PC-3 (cell line): ENCODE data around the gene ROBO2.

Experiments used
- EZH2 ChIP-seq: fragments of 300-600 bp; sonication (generic); IDR thresholded peaks from one replicate; pipeline ENCODE4 v1.6.1; 2017; ENCODE audit warnings: antibody characterized with exemption, mild to moderate bottlenecking, low read length; ENCODE audit not compliant: unreplicated experiment
- EZH2phosphoT487 ChIP-seq: fragments of 300-600 bp; sonication (generic); IDR thresholded peaks from 2 replicates; pipeline ENCODE4 v1.6.1; 2018; ENCODE audit warnings: mild to moderate bottlenecking, antibody characterized with exemption, low read length, borderline replicate concordance
- TF ChIP-seq, protein P1 (sequence below): fragments of 300-600 bp; sonication (generic); conservative IDR thresholded peaks from 2 replicates; pipeline ENCODE4 v1.5.1; 2017; ENCODE audit warnings: antibody characterized with exemption, low read depth, mild to moderate bottlenecking, low read length

DNA sequence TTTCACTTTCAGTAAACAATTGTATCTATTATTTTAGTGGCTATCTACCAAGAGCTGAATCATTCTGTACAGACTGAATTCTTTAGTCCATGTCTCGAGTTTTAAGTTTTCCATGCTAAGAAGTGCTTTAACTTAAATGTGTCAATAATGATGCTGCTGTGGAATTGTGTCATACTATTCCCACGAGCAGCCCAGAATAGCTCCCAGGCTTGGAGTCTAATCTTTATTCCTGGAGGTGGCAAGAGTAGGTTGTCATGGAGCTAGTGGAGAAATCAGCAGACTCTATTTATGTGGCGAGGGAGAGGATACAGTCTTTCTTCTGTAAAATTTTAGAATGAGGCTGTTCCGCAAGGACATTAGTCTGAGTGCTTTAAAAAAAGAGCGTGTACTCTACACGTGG lies 207.2 kb downstream of the ROBO2 start:
- TF ChIP-seq, protein P1, sequence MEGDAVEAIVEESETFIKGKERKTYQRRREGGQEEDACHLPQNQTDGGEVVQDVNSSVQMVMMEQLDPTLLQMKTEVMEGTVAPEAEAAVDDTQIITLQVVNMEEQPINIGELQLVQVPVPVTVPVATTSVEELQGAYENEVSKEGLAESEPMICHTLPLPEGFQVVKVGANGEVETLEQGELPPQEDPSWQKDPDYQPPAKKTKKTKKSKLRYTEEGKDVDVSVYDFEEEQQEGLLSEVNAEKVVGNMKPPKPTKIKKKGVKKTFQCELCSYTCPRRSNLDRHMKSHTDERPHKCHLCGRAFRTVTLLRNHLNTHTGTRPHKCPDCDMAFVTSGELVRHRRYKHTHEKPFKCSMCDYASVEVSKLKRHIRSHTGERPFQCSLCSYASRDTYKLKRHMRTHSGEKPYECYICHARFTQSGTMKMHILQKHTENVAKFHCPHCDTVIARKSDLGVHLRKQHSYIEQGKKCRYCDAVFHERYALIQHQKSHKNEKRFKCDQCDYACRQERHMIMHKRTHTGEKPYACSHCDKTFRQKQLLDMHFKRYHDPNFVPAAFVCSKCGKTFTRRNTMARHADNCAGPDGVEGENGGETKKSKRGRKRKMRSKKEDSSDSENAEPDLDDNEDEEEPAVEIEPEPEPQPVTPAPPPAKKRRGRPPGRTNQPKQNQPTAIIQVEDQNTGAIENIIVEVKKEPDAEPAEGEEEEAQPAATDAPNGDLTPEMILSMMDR: no peak
- TF ChIP-seq EZH2 (no peak), EZH2phosphoT487 (no peak)
